DMS 273 (cell line): ENCODE results near the gene CCDC144A.
"Not testable (repeated sequence)": the region's sequence is repeated elsewhere in the genome, so short reads cannot be mapped to it uniquely, and the experiment has no call there.

Experiments
- DNase-seq: peaks from one replicate; lab custom pipeline; 2025; ENCODE audit not compliant: unreplicated experiment; lab: John Stamatoyannopoulos, UW

Gene CCDC144A

DNA sequence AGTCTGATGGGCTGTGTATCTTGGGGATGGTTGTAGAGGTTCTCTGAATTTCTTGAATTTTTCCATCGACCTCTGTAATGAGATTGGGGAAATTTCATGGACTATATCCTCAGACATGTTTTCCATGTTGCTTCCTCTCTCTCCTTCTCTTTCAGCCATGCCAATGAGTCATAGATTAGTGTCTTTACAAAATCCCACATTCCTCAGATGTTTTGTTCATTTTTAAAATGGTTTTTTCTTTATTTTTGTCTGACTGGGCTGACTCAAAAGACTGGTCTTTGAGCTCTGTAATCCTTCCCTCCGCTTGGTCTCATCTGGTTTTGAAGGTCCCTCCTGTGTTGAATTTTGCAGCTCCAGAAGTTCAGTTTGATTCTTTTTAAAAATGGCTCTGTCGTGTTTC is 60.5 kb downstream of the CCDC144A start:
- DNase-seq = not testable (repeated sequence)

DNA sequence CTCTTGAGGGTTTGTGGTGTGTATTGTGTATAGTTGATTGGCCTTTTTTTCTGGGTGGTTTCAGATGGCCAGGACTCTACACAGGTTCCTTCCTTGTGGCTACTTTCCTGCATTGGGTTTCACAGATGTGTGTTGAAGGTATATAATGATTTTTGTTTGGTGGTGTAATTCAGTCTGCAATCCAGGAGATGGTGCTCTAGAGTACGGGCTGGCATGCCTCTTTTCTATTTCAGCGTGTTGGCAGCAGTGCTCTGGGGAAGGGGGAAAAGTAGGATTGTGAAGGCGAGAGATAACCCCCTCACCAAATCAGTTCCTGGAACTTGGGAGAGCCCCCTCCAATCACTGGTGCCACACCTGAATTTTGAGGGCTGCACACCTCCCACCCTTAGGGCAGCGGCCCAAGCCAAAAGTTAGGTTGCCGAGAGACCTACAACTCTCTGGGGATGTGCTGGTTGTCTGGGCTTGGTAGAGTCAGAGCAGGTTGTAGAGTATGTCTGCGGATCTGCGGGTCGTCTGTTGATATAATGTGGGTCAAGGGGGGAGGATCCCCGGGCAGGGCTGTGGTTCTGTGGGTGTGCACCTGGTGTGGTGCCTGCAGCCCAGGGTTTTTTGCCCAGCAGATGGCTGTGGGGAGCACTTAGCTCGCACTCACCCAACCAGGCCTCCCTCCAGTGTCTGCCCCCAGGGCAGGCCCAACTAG is 61.3 kb downstream of the CCDC144A start:
- peak; percentile 37 for DNase-seq

DNA sequence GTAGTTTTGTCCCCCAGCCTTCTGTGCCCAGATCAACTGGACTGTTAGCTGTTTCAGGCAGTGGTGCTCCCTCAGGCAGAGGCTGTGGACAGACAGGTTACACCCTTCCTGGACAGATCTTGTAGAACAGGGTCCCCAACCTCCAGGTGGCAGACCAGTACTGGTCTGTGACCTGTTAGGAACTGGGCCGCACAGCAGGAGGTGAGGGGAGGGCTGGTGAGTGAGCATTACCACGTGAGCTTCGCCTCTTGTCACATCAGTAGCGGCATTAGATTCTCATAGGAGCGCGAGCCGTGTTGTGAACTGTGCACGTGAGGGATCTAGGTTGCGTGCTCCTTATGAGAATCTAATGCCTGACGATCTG is 61.9 kb downstream of the CCDC144A start:
- not testable (repeated sequence) for DNase-seq

DNA sequence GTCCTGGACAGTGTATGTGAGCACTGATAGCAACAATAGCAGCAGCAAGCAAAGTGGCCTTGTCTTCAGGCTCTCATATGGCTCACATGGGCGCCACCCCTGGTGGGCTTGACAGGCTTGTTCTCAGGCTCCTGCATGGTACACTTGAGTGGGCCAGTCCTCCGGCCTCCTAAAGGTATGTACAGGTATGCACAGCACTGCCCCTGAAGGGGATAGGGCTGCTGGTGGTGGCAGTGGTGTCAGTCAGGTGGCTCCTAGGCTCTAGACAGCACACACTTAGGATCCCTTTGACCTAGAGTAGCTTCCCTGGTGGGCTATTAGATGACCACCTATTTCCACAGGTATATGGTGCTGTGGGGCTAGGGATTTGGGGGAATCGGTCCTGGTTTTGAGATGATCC is 67.5 kb downstream of the CCDC144A start:
- not testable (repeated sequence) for DNase-seq

- not testable (repeated sequence) for DNase-seq
These were observed 68.1 kb downstream of the CCDC144A start for GRCh38 chr17:16758177-16758576.

GRCh38 chr17:16768290-16769175 is 78.5 kb downstream of the CCDC144A start:
- DNase-seq = not testable (repeated sequence)

GRCh38 chr17:16772394-16773145 is 82.5 kb downstream of the CCDC144A start:
- not testable (repeated sequence) for DNase-seq

- not testable (repeated sequence) for DNase-seq
These were observed 83.1 kb downstream of the CCDC144A start for GRCh38 chr17:16773146-16773522.

DNA sequence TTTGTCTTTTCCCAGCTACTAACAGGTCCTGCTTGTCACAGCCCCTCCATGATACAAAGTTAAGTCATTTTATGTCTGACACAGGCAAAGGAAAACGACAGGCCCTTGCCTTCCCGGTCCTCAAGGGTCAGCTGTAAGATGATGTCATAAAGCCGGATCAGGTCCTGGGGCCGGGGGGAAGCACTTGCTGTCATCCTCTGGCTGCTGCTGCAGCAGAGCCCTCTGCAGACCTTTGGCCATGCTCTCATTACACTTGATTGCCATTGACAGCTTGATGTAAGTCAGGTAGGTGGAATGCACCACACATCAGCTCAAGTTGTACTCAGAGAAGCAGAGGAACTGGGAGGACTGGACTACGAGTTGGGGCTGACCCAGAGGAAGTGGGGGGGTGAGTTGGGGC is 97.8 kb downstream of the CCDC144A start:
- DNase-seq = not testable (repeated sequence)

DNA sequence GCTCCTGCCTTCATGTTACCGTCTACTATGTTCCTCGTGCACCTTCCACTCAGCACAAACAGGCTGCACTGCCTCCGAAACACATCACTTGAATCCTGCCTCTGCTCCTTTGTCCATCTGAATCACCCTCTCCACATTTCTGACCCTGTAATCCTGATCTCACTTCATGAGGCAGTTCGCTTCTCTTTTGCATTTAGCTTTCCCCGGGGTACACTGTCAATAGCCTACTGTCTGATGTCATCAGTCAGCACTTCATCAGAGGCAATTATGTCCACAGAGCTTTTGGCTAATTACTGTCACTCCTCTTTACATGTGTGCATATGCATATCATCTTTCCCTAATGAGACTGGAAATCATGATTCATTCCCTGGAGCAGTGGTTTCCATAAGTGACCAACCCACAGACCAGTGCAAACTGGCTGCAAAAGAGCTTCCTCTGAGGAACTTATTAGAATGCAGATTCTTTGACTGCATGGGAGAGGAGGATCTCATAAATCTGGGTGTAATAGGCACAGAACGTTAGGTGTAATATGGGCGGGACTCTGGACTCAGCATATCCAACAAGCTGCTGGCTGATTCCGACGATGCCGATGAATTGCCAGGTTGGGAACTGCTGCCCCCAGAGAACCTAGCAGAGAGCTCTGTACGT is 99.0 kb downstream of the CCDC144A start:
- not testable (repeated sequence) for DNase-seq

DNA sequence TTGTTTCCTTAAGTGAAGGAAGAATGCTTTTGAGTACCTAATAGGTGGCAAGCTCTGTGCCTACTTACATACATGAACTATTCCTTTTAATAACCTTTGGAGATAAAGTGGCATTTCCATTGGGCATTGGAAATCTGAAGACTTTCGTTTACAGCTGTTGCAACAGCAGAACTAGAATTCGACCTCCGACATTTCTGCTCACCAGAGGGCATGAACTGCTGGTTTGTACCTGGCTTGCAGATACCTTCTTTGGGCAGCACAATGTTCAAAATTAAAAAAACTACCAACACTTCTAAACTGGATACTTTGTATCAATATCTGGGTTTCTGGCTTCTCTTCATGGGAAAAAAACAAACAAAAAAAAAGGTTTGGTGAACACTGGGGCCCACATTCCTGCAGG is 99.6 kb downstream of the CCDC144A start:
- not testable (repeated sequence) for DNase-seq

DNA sequence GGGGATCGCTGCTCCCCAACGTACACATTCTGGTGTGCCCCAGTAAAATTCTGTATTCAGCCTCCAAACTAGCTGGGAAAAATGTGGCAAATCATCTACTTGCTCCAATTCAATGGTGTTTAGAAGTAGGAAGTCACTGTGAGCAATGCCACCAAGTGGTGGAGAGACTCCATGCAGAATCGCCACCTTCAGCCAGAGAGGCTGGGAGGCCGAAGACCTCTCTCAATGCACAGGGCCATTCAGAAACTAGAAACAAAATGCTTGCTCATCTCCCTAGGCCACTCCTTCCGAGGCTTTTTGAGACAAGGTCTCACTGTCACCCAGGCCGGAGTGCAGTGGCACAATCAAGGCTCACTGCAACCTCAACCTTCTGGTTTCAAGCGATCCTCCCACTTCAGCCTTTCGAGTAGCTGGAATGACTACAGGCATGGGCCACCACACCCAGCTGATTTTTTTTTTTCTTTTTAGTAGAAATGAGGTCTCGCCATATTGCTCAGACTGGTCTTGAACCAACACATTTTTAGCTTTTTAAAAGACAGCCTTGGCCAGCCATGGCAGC is 100.4 kb downstream of the CCDC144A start:
- not testable (repeated sequence) for DNase-seq

- not testable (repeated sequence) for DNase-seq
These were observed 104.2 kb downstream of the CCDC144A start for GRCh38 chr17:16794215-16794614.

DNA sequence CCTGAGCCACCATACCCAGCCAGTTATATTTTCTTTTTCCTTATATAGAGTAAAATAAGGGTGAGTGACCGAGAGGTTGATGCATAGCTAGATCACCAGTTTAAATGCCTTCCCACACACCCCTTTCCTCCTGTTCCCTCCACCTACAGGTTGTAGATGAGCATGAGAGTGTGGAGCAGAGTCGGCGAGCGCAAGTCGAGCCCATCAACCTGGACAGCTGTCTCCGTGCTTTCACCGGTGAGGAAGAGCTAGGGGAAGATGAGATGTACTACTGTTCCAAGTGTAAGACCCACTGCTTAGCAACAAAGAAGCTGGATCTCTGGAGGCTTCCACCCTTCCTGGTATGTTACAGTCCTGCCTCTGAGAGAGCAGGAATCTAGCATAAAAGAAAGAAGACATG is 105.9 kb downstream of the CCDC144A start:
- not testable (repeated sequence) for DNase-seq

- not testable (repeated sequence) for DNase-seq
These were observed 114.8 kb downstream of the CCDC144A start for GRCh38 chr17:16804851-16805250.

- DNase-seq = not testable (repeated sequence)
These were observed 116.6 kb downstream of the CCDC144A start for GRCh38 chr17:16806599-16806998.

DNA sequence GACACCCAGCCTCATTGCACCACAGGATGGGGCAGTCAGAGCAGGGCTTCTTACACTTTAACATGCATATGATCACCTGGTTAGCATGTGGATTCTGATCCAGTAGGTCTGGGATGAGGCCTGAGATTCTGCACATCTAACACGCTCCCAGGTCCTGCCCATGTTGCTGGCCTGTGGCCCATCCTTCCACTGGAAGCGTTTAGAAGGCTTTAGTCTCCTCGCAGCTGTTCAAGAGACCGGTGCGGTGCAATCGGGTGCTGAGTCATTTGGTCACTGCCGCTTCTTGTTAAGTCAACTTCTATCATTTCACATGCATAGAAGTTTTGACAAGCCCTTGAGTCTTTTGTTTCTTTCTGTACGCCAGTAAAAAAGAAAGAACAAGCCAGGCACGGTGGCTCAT is 117.6 kb downstream of the CCDC144A start:
- not testable (repeated sequence) for DNase-seq

DNA sequence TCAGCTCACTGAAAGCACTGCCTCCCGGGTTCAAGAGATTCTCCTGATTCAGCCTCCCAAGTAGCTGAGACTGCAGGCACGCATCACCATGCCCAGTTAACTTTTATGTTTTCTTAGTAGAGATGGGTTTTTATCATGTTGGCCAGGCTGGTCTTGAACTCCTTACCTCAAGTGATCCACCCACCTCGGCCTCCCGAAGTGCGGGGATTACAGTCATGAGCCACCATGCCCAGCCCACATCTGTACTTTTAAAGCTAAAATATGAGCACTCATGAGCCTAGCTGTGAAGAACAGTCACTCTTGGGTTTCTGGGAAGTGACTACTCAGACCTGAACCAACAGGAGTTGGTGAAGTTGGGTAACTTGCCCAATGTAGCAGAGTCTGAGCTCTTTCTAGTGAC is 120.2 kb downstream of the CCDC144A start:
- not testable (repeated sequence) for DNase-seq

- not testable (repeated sequence) for DNase-seq
These were observed 122.1 kb downstream of the CCDC144A start for GRCh38 chr17:16812126-16812525.

DNA sequence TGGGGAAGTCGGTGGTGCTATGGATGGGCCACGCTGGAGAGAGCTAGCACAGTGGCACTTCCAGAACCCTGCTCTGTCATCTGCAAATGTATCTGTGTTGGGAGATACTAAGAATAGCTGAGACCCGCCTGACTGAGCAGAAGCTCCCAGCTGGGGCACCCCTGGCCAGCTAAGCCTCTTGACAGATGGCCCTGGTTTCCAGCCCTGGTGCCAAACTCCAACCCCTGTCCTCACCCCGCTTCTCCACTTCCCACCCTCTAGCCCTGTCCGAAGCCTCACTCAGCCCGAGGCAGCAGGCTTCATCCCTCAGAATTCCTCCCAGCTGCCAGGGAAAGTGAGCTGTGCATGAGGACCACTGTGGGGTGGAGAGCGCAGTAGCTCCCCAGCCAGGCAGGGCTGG is 124.4 kb downstream of the CCDC144A start:
- DNase-seq = peak; percentile 78

GRCh38 chr17:16817201-16817600 is 127.2 kb downstream of the CCDC144A start:
- no peak for DNase-seq
